Fibroblast of lung (primary cell): Measurements from ENCODE around the gene GJB5.

Source experiments
- EZH2 ChIP-seq: IDR thresholded peaks from 2 replicates; pipeline ENCODE4 v1.5.1; 2012; ENCODE audit warnings: low read length, control low read depth, mild to moderate bottlenecking; ENCODE audit errors: missing control alignments
- TF ChIP-seq, protein P1 (sequence below), 2 donors: IDR thresholded peaks in 1 of 2; conservative IDR thresholded peaks in 1 of 2; 1 replicate in 1 of 2; 2 replicates in 1 of 2; pipeline ENCODE4 v1.5.1; 2011 to 2012; ENCODE audit warnings: low read length in 2 of 2, control low read depth in 1 of 2, inconsistent platforms in 1 of 2, low read depth in 1 of 2, mild to moderate bottlenecking in 1 of 2

DNA sequence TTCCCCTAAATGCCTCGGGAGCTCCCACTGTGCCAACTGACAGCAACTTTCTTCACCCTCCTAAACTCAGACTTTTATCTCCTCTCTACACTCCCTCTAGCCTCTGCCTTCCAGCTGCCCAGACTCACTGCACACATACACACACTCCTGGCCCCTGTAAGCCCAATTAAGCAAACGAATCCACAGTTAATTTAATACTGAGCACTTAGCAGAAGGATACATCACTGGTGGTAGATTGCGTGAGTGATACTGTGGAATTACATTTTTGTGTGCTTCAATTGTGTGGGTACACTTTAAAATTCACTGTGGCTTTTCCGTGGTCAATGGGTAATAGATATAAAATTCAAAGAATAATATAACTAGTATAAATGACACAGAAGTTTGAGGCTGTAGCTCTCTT is 33.6 kb upstream of the GJB5 start:
- TF ChIP-seq, protein P1, sequence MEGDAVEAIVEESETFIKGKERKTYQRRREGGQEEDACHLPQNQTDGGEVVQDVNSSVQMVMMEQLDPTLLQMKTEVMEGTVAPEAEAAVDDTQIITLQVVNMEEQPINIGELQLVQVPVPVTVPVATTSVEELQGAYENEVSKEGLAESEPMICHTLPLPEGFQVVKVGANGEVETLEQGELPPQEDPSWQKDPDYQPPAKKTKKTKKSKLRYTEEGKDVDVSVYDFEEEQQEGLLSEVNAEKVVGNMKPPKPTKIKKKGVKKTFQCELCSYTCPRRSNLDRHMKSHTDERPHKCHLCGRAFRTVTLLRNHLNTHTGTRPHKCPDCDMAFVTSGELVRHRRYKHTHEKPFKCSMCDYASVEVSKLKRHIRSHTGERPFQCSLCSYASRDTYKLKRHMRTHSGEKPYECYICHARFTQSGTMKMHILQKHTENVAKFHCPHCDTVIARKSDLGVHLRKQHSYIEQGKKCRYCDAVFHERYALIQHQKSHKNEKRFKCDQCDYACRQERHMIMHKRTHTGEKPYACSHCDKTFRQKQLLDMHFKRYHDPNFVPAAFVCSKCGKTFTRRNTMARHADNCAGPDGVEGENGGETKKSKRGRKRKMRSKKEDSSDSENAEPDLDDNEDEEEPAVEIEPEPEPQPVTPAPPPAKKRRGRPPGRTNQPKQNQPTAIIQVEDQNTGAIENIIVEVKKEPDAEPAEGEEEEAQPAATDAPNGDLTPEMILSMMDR (conservative IDR thresholded peaks at IDR 0.05 in 1 of 2, IDR thresholded peaks at IDR 0.05 in 1 of 2; ENCODE audit: low read depth in 1 of 2, low read length in 2 of 2), result no peak
- TF ChIP-seq EZH2, result no peak
